LNCAP (cell line): ENCODE data around the gene GRHL3.

Experiments used
- TF ChIP-seq, protein P1 (sequence below): fragments of 450-650 bp; IDR thresholded peaks from 2 replicates; pipeline ENCODE4 v1.5.1; 2017; ENCODE audit warnings: mild to moderate bottlenecking

Gene GRHL3

DNA sequence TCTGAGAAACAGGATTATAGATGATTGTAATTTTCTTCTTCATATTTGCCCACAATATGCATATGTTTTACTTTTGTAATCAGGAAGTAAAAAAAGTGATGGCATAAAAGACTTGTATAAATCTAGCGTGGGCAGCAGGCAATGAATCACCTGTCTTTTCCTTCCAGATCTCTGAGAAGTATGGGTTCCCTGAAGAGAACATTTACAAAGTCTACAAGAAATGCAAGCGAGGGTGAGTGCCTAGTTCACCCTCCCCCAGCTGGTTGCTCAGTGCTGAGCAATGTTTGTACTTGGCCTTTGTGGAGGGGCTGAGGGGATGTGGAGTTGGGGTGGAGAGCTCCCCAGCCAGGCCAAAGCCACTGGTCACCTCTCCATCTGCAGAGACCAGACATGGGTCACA is 30.7 kb downstream of the GRHL3 start:
- TF ChIP-seq, protein P1, sequence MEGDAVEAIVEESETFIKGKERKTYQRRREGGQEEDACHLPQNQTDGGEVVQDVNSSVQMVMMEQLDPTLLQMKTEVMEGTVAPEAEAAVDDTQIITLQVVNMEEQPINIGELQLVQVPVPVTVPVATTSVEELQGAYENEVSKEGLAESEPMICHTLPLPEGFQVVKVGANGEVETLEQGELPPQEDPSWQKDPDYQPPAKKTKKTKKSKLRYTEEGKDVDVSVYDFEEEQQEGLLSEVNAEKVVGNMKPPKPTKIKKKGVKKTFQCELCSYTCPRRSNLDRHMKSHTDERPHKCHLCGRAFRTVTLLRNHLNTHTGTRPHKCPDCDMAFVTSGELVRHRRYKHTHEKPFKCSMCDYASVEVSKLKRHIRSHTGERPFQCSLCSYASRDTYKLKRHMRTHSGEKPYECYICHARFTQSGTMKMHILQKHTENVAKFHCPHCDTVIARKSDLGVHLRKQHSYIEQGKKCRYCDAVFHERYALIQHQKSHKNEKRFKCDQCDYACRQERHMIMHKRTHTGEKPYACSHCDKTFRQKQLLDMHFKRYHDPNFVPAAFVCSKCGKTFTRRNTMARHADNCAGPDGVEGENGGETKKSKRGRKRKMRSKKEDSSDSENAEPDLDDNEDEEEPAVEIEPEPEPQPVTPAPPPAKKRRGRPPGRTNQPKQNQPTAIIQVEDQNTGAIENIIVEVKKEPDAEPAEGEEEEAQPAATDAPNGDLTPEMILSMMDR = no peak

DNA sequence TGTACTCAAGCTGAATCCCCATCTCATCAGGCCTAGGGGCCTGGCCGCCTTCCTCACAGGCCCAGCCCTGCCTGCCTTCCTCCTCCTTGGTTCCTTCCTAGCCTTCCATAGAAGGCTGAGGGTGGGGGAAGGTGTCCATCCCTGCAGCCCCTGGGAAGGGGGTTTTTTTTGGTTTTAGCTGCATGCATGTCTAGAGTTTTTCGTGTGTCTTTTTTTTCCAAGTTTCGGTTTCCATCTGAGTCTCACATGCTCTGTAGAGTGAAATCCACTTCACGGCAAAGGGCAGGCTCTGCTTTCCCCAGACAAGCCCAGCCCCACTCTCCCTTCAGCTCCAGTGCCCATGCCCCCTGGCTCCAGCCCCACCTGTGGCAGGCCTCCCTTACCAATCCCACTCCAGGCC is 32.1 kb downstream of the GRHL3 start:
- TF ChIP-seq, protein P1 = no peak

- TF ChIP-seq, protein P1 = no peak
Observed at GRCh38 chr1:24351918-24352627, 32.9 kb downstream of the GRHL3 start.

- TF ChIP-seq, protein P1 = no peak
Observed at GRCh38 chr1:24353292-24353891, 34.2 kb downstream of the GRHL3 start.

DNA sequence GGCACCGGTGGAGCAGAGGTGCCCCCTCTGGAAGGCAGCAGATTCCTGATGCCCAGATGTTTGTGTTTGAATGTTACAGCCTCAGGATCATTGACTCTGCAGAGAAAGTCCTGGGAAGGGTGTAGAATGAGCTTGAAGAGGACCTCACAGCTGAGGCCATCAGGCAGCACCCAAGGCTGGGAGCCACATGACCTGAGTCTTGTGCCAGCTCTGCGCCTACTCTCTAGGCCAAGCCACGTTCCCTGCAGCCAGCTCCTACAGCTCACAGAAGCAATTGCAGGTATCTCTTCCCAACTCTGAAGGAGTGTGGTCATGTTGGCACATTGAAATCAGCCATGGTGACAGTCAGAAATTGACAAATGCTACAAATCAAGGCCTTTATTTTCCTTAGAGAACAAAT is 36.3 kb downstream of the GRHL3 start:
- TF ChIP-seq, protein P1 = no peak

DNA sequence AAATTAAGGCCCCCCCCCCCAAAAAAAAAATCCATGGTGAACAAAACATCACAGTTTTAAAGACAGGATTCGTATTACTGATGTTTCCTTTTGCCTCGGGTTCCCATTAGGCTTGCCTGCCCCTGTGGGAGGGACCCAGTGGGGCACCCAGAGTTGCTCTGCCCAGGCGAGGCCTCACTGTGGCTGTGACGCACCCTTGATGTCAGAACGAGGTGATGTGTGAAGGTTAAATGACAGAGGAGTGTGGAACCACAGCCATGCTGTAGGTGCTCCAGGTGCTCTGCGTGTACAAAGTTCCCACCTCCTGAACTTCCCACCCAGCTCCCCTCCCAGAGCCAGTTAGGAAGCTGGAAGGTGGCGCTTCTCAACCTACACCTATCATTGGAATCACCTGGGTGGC is 37.9 kb downstream of the GRHL3 start:
- TF ChIP-seq, protein P1 = no peak

DNA sequence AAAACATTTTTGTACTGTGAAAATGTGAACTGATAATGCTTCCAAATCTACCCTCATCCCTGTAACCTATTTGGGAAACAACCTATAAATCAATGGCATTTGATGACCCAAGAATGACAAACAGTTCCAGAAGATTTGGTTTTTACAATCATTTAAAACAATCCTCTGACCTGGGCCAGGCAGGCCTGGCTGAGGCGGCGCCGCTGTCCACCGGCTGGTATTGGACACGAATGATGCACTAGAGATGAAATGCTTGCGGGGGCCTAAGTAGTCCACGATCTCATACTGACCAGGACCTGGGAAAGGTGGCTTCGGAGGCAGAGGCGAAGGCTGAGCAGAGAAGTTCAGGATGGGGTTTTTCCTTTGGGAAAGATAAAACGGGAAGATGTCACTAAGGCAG is 41.5 kb downstream of the GRHL3 start:
- TF ChIP-seq, protein P1 = no peak
